HFF-Myc (cell line): ENCODE results near the gene OR52B6.
"Not testable (repeated sequence)": the region's sequence is repeated elsewhere in the genome, so short reads cannot be mapped to it uniquely, and the experiment has no call there.

Experiments used
- DNase-seq: peaks from one replicate; pipeline ENCODE4 v3.0.0-alpha.2; 2011; ENCODE audit warnings: low read depth; ENCODE audit errors: extremely low read depth
- H3K4me3 ChIP-seq: replicated peaks from 2 replicates; pipeline ENCODE4 v1.5.1; 2011; ENCODE audit warnings: low read depth, mild to moderate bottlenecking, control low read depth, low read length
- TF ChIP-seq, protein P1 (sequence below): IDR thresholded peaks from 2 replicates; pipeline ENCODE4 v1.5.1; 2012; ENCODE audit warnings: mild to moderate bottlenecking, low read depth, low read length, control low read depth; ENCODE audit errors: missing control alignments

Gene OR52B6

DNA sequence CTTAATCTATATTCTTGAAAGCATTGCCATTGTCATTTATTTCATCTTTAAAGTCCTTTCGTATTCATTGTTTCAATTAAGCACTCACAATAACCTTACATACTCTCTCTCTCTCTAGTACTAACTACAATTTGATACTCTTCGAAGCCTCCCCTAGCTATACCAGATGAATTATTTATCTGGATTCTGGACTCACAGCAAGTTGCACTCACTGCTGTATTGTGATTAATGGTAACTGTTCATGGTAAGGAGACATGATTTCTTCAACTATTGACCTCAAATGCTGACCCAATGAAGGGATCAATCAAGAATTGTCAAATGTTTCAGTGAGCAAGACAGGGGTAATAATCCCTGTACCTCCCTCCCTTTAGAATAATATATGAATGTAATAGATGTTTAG lies 6.0 kb upstream of the OR52B6 start:
- H3K4me3 ChIP-seq, result no peak overlapping the region
- DNase-seq, result no peak
- TF ChIP-seq, protein P1, sequence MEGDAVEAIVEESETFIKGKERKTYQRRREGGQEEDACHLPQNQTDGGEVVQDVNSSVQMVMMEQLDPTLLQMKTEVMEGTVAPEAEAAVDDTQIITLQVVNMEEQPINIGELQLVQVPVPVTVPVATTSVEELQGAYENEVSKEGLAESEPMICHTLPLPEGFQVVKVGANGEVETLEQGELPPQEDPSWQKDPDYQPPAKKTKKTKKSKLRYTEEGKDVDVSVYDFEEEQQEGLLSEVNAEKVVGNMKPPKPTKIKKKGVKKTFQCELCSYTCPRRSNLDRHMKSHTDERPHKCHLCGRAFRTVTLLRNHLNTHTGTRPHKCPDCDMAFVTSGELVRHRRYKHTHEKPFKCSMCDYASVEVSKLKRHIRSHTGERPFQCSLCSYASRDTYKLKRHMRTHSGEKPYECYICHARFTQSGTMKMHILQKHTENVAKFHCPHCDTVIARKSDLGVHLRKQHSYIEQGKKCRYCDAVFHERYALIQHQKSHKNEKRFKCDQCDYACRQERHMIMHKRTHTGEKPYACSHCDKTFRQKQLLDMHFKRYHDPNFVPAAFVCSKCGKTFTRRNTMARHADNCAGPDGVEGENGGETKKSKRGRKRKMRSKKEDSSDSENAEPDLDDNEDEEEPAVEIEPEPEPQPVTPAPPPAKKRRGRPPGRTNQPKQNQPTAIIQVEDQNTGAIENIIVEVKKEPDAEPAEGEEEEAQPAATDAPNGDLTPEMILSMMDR, result no peak

DNA sequence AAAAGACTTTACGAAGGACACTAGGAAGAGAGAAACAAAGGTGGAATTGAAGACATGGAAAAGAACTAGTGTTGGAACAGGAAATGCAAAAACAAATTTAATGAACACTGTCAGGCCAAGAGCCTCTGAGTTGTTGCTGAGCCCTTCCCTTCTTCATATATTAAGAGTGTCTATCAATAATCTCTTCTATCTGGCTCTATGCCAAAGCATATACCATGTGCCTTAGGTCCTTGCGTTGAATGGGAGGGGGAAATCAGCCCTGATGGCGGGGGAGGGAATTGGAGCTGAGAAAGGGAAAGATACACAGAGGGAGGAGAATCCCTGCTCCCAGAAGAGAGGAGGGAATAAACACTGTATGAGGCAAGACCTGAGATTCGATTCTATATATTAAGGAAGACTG lies 5.5 kb upstream of the OR52B6 start:
- DNase-seq, result no peak
- H3K4me3 ChIP-seq, result no peak overlapping the region
- TF ChIP-seq, protein P1, result no peak

DNA sequence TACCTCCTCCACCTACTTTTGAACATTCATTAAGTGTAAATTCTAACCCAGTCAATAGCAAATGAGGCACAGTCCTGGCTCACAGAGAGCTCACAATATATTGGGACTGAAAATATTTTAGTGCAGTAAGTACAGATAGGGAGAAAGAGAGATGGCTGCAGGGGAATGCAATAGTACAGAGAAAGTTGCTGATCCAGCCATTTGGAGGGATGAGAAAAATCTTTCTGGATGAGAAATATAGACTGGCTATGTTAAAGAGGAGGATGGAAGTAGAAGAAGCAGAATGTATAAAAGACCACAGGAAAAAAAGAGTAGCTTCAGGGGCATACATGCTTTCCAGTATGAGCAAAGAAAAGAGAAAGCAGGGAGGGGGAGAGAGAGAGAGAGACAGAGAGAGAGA lies 3.6 kb upstream of the OR52B6 start:
- TF ChIP-seq, protein P1, result no peak
- H3K4me3 ChIP-seq, result no peak overlapping the region
- no peak for DNase-seq

DNA sequence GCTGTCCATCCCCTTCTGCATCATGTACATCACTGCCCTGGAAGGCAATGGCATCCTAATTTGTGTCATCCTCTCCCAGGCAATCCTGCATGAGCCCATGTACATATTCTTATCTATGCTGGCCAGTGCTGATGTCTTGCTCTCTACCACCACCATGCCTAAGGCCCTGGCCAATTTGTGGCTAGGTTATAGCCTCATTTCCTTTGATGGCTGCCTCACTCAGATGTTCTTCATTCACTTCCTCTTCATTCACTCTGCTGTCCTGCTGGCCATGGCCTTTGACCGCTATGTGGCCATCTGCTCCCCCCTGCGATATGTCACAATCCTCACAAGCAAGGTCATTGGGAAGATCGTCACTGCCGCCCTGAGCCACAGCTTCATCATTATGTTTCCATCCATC lies 337 bp downstream of the OR52B6 start:
- DNase-seq, result no peak
- TF ChIP-seq, protein P1, result no peak
- H3K4me3 ChIP-seq, result no peak overlapping the region

DNA sequence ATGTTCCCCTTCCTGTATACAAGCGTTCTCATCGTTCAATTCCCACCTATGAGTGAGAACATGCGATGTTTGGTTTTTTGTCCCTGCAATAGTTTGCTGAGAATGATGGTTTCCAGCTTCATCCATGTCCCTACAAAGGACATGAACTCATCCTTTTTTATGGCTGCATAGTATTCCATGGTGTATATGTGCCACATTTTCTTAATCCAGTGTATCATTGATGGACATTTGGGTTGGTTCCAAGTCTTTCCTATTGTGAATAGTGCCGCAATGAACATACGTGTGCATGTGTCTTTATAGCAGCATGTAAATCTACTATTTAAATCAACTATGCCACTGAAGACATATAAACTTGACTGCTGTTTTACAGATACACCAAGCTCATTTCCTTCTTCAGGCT lies 3.8 kb downstream of the OR52B6 start:
- not testable (repeated sequence) for H3K4me3 ChIP-seq, DNase-seq

DNA sequence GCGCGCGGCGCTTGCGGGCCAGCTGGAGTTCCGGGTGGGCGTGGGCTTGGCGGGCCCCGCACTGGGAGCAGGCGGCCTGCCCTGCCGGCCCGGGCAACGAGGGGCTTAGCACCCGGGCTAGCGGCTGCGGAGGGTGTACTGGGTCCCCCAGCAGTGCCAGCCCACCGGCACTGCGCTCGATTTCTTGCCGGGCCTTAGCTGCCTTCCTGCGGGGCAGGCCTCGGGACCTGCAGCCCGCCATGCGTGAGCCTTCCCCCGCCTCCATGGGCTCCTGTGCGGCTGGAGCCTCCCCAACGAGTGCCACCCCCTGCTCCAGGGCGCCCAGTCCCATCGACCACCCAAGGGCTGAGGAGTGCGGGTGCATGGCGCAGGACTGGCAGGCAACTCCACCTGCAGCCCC lies 9.2 kb downstream of the OR52B6 start:
- not testable (repeated sequence) for DNase-seq, H3K4me3 ChIP-seq

DNA sequence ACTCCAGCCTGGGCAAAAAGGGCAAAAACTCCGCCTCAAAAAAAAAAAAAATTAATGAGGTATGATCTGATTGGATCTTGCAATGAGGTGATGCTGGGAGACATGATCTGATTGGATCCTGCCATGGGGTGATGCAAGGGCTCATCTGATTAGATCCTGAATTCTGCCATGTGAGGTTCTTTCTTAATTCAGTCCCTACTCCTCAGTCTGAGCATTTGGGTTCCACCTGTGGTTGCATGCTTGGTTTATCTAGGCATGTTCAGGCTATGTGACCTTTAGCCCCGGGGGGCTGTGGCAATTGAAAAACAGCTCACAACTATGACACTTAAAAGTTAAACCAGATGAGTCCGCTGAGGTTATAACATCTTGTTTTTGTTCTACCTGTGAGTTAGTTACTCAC lies 10.9 kb downstream of the OR52B6 start:
- TF ChIP-seq, protein P1, result no peak

DNA sequence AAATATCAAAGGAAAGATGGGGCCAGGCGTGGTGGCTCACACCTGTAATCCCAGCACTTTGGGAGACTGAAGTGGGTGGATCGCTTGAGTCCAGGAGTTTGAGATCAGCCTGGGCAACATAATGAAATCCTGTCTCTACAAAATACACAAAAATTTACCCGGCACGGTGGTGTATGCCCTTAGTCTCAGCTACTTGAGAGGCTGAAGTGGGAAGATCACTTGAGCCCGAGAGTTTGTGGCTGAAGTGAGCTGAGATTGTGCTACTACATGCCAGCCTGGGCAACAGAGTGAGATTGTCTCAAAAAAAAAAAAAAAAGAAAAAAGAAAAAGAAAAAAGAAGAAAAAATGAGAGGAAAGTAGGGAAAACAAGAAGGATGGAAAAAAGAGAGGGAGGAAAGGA lies 11.9 kb downstream of the OR52B6 start:
- TF ChIP-seq, protein P1, result no peak
- no peak for DNase-seq
- H3K4me3 ChIP-seq, result no peak overlapping the region

More for the DNA sequence above, 10.9 kb downstream of the OR52B6 start:
- no peak overlapping the region for H3K4me3 ChIP-seq
- DNase-seq, result no peak
